A673 (cell line): ENCODE measurements around the gene MKKS. TPM values are rescaled to one million over a fixed set of nuclear protein-coding genes. Genes with fewer than 3 reads are reported as not detected.

Source experiments
- BruUV-seq: library from RNA; stranded (reverse); fragments of 400-500 nt; replicated peaks from 2 replicates; lab custom pipeline; 2021; lab: Mats Ljungman, UMichigan
- CTCF ChIA-PET: fragments of 300-600 bp; sonication (Branson Sonifier 250); formaldehyde crosslinking; loops from one replicate; lab custom pipeline; 2022; ENCODE audit warnings: antibody characterized with exemption; lab: Charles Lee
- POLR2A ChIA-PET: fragments of 300-600 bp; sonication (Branson Sonifier 250); formaldehyde crosslinking; loops from one replicate; lab custom pipeline; 2022; ENCODE audit warnings: antibody characterized with exemption; ENCODE audit not compliant: low non-redundant PET; lab: Charles Lee
- DNase-seq: peaks from one replicate; pipeline ENCODE4 v3.0.0-alpha.2; 2015; ENCODE audit warnings: low spot score
- H3K27ac ChIP-seq: fragments of 200-600 bp; sonication (generic); 2 replicates; pipeline ENCODE4 v1.5.1; 2016; ENCODE audit warnings: mixed run types, low read depth, mild to moderate bottlenecking, mixed read lengths, antibody characterized with exemption, low read length; ENCODE audit not compliant: poor library complexity, severe bottlenecking
- H3K27me3 ChIP-seq: fragments of 200-600 bp; sonication (generic); replicated peaks from 2 replicates; pipeline ENCODE4 v1.6.1; 2017; ENCODE audit warnings: mixed run types, low read depth, mild to moderate bottlenecking, mixed read lengths, antibody characterized with exemption, low read length; ENCODE audit not compliant: insufficient read depth, poor library complexity
- H3K36me3 ChIP-seq: fragments of 200-600 bp; sonication (generic); 2 replicates; pipeline ENCODE4 v1.6.1; 2016; ENCODE audit warnings: mixed run types, mild to moderate bottlenecking, mixed read lengths, antibody characterized with exemption, low read length; ENCODE audit not compliant: insufficient read depth, poor library complexity, severe bottlenecking
- H3K4me1 ChIP-seq: fragments of 200-600 bp; sonication (generic); 2 replicates; pipeline ENCODE4 v1.6.1; 2017; ENCODE audit warnings: mixed run types, mild to moderate bottlenecking, mixed read lengths, antibody characterized with exemption, low read length; ENCODE audit not compliant: insufficient read depth, poor library complexity, severe bottlenecking
- H3K4me3 ChIP-seq: fragments of 200-600 bp; sonication (generic); 2 replicates; pipeline ENCODE4 v1.5.1; 2016; ENCODE audit warnings: low read depth, mixed run types, mild to moderate bottlenecking, mixed read lengths, low read length; ENCODE audit not compliant: poor library complexity, severe bottlenecking
- H3K9me3 ChIP-seq: fragments of 200-600 bp; sonication (generic); 2 replicates; pipeline ENCODE4 v1.6.1; 2016; ENCODE audit warnings: mixed run types, low read depth, mild to moderate bottlenecking, mixed read lengths, antibody characterized with exemption, low read length; ENCODE audit not compliant: poor library complexity, severe bottlenecking
- EZH2 ChIP-seq: fragments of 200-600 bp; sonication (generic); IDR thresholded peaks from 2 replicates; pipeline ENCODE4 v1.6.1; 2017; ENCODE audit warnings: borderline replicate concordance, low read depth, mild to moderate bottlenecking, mixed read lengths, antibody characterized with exemption, low read length; ENCODE audit not compliant: poor library complexity, severe bottlenecking
- intact Hi-C: fragments of 100-400 bp; cut with micrococcal nuclease; formaldehyde crosslinking; loops from one replicate; pipeline ENCODE4 v1.10.0; 2022; ENCODE audit not compliant: unreplicated experiment
- total RNA-seq: library from RNA; stranded (reverse); gene quantifications from 2 replicates; pipeline ENCODE4 v1.2.3, GENCODE V29; 2021
- TF ChIP-seq, protein P1 (sequence below): fragments of 300-800, 200-600 bp; sonication (generic); conservative IDR thresholded peaks from 2 replicates; pipeline ENCODE4 v1.5.1; 2017; ENCODE audit warnings: low read depth, mild to moderate bottlenecking, antibody characterized with exemption, low read length, moderate library complexity, mixed read lengths

Gene MKKS
- total RNA-seq, 1 experiment from 2014 or later, result 31.9 TPM

GRCh38 chr20:10368702-10369041 is 65.3 kb downstream of the MKKS start:
- Histone ChIP-seq H3K9me3 (no peaks in the 10 kb centered on the region), H3K4me3 (no peak overlapping the region), H3K27ac (no peak overlapping the region), H3K36me3 (no peaks in the 10 kb centered on the region), H3K4me1 (peaks cover 11% of the 10 kb centered on the region), H3K27me3 (no peaks in the 10 kb centered on the region)
- no peak for DNase-seq
- TF ChIP-seq EZH2, result no peak
- no TSS peak for BruUV-seq
- intact Hi-C loops, result no loop called here
- POLR2A ChIA-PET, result no interaction called here
- CTCF ChIA-PET, result no interaction called here

DNA sequence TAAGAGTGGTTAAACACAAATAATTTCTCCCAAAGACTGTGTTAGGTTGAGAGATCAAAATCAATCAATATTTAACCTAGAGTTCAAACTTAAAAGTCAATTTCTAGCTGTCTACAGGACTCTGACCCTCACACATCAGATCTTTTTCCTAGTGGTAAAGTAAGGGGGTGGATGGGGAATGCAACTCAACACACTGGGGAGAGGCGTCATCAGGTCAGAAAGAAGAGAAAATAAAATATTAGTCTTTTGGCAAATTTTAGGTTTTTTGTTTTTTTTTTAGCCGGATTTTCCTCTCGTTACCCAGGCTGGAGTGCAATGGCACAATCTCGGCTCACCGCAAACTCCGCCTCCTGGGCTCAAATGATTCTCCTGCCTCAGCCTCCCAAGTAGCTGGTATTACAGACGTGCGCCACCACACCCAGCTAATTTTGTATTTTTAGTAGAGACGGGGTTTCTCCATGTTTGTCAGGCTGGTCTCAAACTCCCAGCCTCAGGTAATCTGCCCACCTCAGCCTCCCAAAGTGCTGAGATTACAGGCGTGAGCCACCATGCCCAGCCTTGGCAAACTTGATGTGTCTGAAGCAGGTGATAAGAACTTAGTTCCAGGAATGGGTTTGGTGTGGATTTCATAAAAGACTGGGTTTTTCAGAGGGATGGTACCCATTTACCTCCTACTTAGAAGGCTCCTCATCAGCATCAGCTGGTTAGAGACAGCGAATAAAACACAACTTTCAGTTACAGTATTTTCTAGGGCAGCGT is 65.9 kb downstream of the MKKS start:
- Histone ChIP-seq H3K4me1 (peaks cover 11% of the 10 kb centered on the region), H3K27me3 (no peaks in the 10 kb centered on the region), H3K27ac (no peak overlapping the region), H3K36me3 (no peaks in the 10 kb centered on the region), H3K4me3 (no peak overlapping the region), H3K9me3 (no peaks in the 10 kb centered on the region)
- ChIA-PET POLR2A (no interaction called here), CTCF (no interaction called here)
- no TSS peak for BruUV-seq
- intact Hi-C loops, result no loop called here
- no peak for DNase-seq
- TF ChIP-seq EZH2, result no peak
- TF ChIP-seq, protein P1, sequence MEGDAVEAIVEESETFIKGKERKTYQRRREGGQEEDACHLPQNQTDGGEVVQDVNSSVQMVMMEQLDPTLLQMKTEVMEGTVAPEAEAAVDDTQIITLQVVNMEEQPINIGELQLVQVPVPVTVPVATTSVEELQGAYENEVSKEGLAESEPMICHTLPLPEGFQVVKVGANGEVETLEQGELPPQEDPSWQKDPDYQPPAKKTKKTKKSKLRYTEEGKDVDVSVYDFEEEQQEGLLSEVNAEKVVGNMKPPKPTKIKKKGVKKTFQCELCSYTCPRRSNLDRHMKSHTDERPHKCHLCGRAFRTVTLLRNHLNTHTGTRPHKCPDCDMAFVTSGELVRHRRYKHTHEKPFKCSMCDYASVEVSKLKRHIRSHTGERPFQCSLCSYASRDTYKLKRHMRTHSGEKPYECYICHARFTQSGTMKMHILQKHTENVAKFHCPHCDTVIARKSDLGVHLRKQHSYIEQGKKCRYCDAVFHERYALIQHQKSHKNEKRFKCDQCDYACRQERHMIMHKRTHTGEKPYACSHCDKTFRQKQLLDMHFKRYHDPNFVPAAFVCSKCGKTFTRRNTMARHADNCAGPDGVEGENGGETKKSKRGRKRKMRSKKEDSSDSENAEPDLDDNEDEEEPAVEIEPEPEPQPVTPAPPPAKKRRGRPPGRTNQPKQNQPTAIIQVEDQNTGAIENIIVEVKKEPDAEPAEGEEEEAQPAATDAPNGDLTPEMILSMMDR, result no peak

- Histone ChIP-seq H3K36me3 (no peaks in the 10 kb centered on the region), H3K27me3 (no peaks in the 10 kb centered on the region), H3K9me3 (no peaks in the 10 kb centered on the region), H3K4me3 (no peak overlapping the region), H3K27ac (no peak overlapping the region), H3K4me1 (peaks cover 11% of the 10 kb centered on the region)
- TF ChIP-seq, protein P1, result no peak
- no peak for TF ChIP-seq EZH2
- no peak for DNase-seq
- ChIA-PET POLR2A (no interaction called here), CTCF (no interaction called here)
- intact Hi-C loops, result no loop called here
- no TSS peak for BruUV-seq
Measured at GRCh38 chr20:10367693-10367942, 66.4 kb downstream of the MKKS start.
